GM12878 (cell line): Measurements from ENCODE around the gene TP73. TPM values are rescaled to one million over a fixed set of nuclear protein-coding genes. Genes with fewer than 3 reads are reported as not detected.

Source experiments
- ATAC-seq: fragments of 200-7000 bp; cut with Tn5 transposase; 3 replicates; pipeline ENCODE4 v1.9.1; 2020; ENCODE audit warnings: mild to moderate bottlenecking, moderate library complexity
- BruUV-seq: library from RNA; stranded (reverse); fragments of 400-500 nt; replicated peaks from 2 replicates; lab custom pipeline; 2021; lab: Mats Ljungman, UMichigan
- CTCF ChIA-PET: fragments of 300-600 bp; sonication (Branson Sonifier 250); formaldehyde crosslinking; extraction: SDS; loops from one replicate; lab custom pipeline; 2021; ENCODE audit warnings: inconsistent platforms; lab: Yijun Ruan, JAX
- POLR2A ChIA-PET: fragments of 350-600 bp; formaldehyde crosslinking; extraction: SDS; loops from one replicate; lab custom pipeline; 2021; ENCODE audit warnings: inconsistent platforms; lab: Charles Lee
- RAD21 ChIA-PET: fragments of 300-600 bp; sonication (Branson Sonifier 250); formaldehyde crosslinking; loops from one replicate; lab custom pipeline; 2023; ENCODE audit warnings: antibody characterized with exemption; ENCODE audit not compliant: unreplicated experiment; lab: Charles Lee
- SMC1A ChIA-PET: fragments of 300-600 bp; sonication (Branson Sonifier 250); formaldehyde crosslinking; loops from one replicate; lab custom pipeline; 2023; ENCODE audit not compliant: unreplicated experiment, uncharacterized antibody; lab: Charles Lee
- DNase-seq: peaks from one replicate; pipeline ENCODE4 v3.0.0-alpha.2; 2011; ENCODE audit warnings: low read depth, low spot score
- FAIRE-seq: peaks from 3 replicates; lab custom pipeline; 2011; peaks lifted over from hg19 to GRCh38; lab: Jason Lieb, UNC
- H2AFZ ChIP-seq: 2 replicates; pipeline ENCODE4 v1.6.0; 2011; ENCODE audit warnings: low read depth, low read length, control low read depth; ENCODE audit not compliant: control insufficient read depth
- H3K27ac ChIP-seq: 2 replicates; pipeline ENCODE4 v1.5.1; 2011; ENCODE audit warnings: control low read depth; ENCODE audit not compliant: control insufficient read depth, insufficient read depth
- H3K27me3 ChIP-seq, 2 experiments: replicated peaks in 1 of 2; 2 replicates each; pipeline versions ENCODE4 v1.6.0 to v1.6.1; 2011; ENCODE audit warnings: low read length in 1 of 2; ENCODE audit not compliant: control insufficient read depth in 2 of 2, insufficient read depth in 2 of 2
- H3K36me3 ChIP-seq, 2 experiments: 2 replicates each; pipeline ENCODE4 v1.5.1; 2011; ENCODE audit warnings: low read length in 1 of 2; ENCODE audit not compliant: control insufficient read depth in 2 of 2, insufficient read depth in 2 of 2
- H3K4me1 ChIP-seq: 2 replicates; pipeline ENCODE4 v1.6.1; 2011; ENCODE audit warnings: mild to moderate bottlenecking, low read length, moderate library complexity, mixed read lengths; ENCODE audit not compliant: control insufficient read depth, insufficient read depth
- H3K4me2 ChIP-seq: 2 replicates; pipeline ENCODE4 v1.6.0; 2011; ENCODE audit warnings: control low read depth; ENCODE audit not compliant: control insufficient read depth, insufficient read depth
- H3K4me3 ChIP-seq: fragments of 200-600 bp; sonication (generic); 2 replicates; pipeline ENCODE4 v1.5.1; 2016
- H3K79me2 ChIP-seq: 2 replicates; pipeline ENCODE4 v1.6.0; 2011; ENCODE audit warnings: low read length; ENCODE audit not compliant: control insufficient read depth, insufficient read depth
- H3K9ac ChIP-seq: 2 replicates; pipeline ENCODE4 v1.8.0; 2011; ENCODE audit warnings: low read length, control low read depth, mixed read lengths; ENCODE audit not compliant: control insufficient read depth, insufficient read depth
- H3K9me3 ChIP-seq: replicated peaks from 3 replicates; pipeline ENCODE4 v1.5.1; 2011; ENCODE audit warnings: mild to moderate bottlenecking, low read length; ENCODE audit not compliant: control insufficient read depth, insufficient read depth
- H4K20me1 ChIP-seq: 2 replicates; pipeline ENCODE4 v1.6.0; 2011; ENCODE audit not compliant: control insufficient read depth, insufficient read depth
- ESRRA ChIP-seq: IDR thresholded peaks from 2 replicates; pipeline ENCODE4 v1.6.1; 2012; ENCODE audit warnings: mild to moderate bottlenecking, low read length, improper control_type of control experiment
- RELA ChIP-seq: fragments of 450-650 bp; IDR thresholded peaks from 2 replicates; pipeline ENCODE4 v1.8.0; 2014; ENCODE audit warnings: borderline replicate concordance; ENCODE audit not compliant: partially characterized antibody
- ZNF24 ChIP-seq: fragments of 450-650 bp; IDR thresholded peaks from 2 replicates; pipeline ENCODE4 v1.6.1; 2017; ENCODE audit warnings: antibody characterized with exemption, mild to moderate bottlenecking
- WGBS: methylation state at CpG from one replicate; pipeline ENCODE4 v1.1.6; 2016; ENCODE audit warnings: low lambda C conversion rate; ENCODE audit not compliant: insufficient replicate concordance, insufficient coverage; ENCODE audit errors: missing lambda C conversion rate; 5-methylcytosine and 5-hydroxymethylcytosine counted together
- in situ Hi-C: fragments of 300-500 bp; cut with MboI; formaldehyde crosslinking; loops from 9 replicates; pipeline ENCODE4 v1.14.3; 2018; ENCODE audit warnings: mixed read lengths
- intact Hi-C: fragments of 100-400 bp; cut with micrococcal nuclease; formaldehyde crosslinking; loops from one replicate; pipeline ENCODE4 v1.14.2; 2022; ENCODE audit not compliant: unreplicated experiment
- polyA plus RNA-seq, 11 experiments: library from polyadenylated mRNA; depleted of rRNA in 4 of 11; unstranded in 6 of 11; stranded (reverse) in 5 of 11; fragments of >200 nt; fragmentation: Nextera tagmentation in 4 of 11; fragmentation: Illumina TruSeq in 1 of 11; extraction: Ambion mirVana in 4 of 11; extraction: Trizol in 1 of 11; gene quantifications; 1 replicate in 1 of 11; 2 replicates in 10 of 11; pipeline versions ENCODE4 v1.2.1 to v1.2.3, GENCODE V29; 2011 to 2016; ENCODE audit warnings: inconsistent platforms in 2 of 11, missing spikeins in 2 of 11, low read depth in 1 of 11
- total RNA-seq, 4 experiments: library from RNA; depleted of rRNA in 3 of 4; stranded (reverse); fragments of >200 nt in 3 of 4; fragmentation: Illumina TruSeq in 1 of 4; extraction: Trizol in 1 of 4; gene quantifications; 2 replicates each; pipeline versions ENCODE4 v1.2.1 to v1.2.3, GENCODE V29; 2013 to 2021
- TF ChIP-seq, protein P1 (sequence below): fragments of 450-650 bp; formaldehyde crosslinking; IDR thresholded peaks from 2 replicates; pipeline ENCODE4 v1.4.0; 2022; ENCODE audit warnings: mild to moderate bottlenecking, moderate library complexity

TP73 gene
- total and polyA plus RNA-seq, 10 of the 15 experiments (the other 5 are each of a cell fraction or from before 2014, with no cell fraction given) = 0.08 to 54.2 (median 14.9) TPM

- in situ Hi-C loops = no loop called here
- no peaks in the 10 kb centered on the region for H3K9me3 ChIP-seq
- H4K20me1 ChIP-seq = no peaks in the 10 kb centered on the region
- BruUV-seq = no TSS peak
- H3K79me2 ChIP-seq = no peaks in the 10 kb centered on the region
- no peak overlapping the region for H2AFZ ChIP-seq
- no peak overlapping the region for H3K4me3 ChIP-seq
- no peak for ATAC-seq
- TF ChIP-seq, protein P1, sequence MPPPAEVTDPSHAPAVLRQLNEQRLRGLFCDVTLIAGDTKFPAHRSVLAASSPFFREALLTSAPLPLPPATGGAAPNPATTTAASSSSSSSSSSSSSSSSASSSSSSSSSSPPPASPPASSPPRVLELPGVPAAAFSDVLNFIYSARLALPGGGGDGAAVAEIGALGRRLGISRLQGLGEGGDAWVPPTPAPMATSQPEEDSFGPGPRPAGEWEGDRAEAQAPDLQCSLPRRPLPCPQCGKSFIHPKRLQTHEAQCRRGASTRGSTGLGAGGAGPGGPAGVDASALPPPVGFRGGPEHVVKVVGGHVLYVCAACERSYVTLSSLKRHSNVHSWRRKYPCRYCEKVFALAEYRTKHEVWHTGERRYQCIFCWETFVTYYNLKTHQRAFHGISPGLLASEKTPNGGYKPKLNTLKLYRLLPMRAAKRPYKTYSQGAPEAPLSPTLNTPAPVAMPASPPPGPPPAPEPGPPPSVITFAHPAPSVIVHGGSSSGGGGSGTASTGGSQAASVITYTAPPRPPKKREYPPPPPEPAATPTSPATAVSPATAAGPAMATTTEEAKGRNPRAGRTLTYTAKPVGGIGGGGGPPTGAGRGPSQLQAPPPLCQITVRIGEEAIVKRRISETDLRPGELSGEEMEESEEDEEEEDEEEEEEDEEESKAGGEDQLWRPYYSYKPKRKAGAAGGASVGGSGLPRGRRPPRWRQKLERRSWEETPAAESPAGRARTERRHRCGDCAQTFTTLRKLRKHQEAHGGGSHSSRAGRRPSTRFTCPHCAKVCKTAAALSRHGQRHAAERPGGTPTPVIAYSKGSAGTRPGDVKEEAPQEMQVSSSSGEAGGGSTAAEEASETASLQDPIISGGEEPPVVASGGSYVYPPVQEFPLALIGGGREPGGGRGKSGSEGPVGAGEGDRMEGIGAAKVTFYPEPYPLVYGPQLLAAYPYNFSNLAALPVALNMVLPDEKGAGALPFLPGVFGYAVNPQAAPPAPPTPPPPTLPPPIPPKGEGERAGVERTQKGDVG (CRISPR knock-in tag) = no peak
- no peak for TF ChIP-seq ZNF24
- TF ChIP-seq ESRRA = no peak
- no peak for TF ChIP-seq RELA
- TF ChIP-seq, all 136 proteins: peak for 0
- FAIRE-seq (no peak), DNase-seq (no peak)
- no peak overlapping the region for H3K9ac ChIP-seq
- no peak overlapping the region for H3K4me2 ChIP-seq
- H3K27ac ChIP-seq = no peak overlapping the region
- ChIA-PET SMC1A (no interaction called here), POLR2A (no interaction called here), CTCF (no interaction called here), RAD21 (no interaction called here)
- intact Hi-C loops = no loop called here
- no peaks in the 10 kb centered on the region for H3K36me3 ChIP-seq
- no peaks in the 10 kb centered on the region; a peak in 2 of 4 replicates for H3K27me3 ChIP-seq
- H3K4me1 ChIP-seq = no peaks in the 10 kb centered on the region
- WGBS = 37% methylated on average over 27 of the region's 29 CpGs
Measured at GRCh38 chr1:3603571-3604467, 48.5 kb upstream of the TP73 start.
